Measurements from ENCODE around the gene LIMS2.

- TF ChIP-seq CTCF (IDR thresholded peaks at IDR 0.05) (no peak), POLR2A (IDR thresholded peaks at IDR 0.05) (no peak), EP300 (IDR thresholded peaks at IDR 0.05) (no peak), POLR2AphosphoS5 (IDR thresholded peaks at IDR 0.05) (no peak)
These were observed 50.4 kb downstream of the LIMS2 start for GRCh38 chr2:127624756-127625571.

All from upper lobe of left lung (tissue), 4 donors.